HG03575 (cell line): ENCODE results near the gene ZBTB42.

Source experiments
- ATAC-seq: cut with Tn5 transposase; IDR thresholded peaks from one replicate; pipeline ENCODE4 v1.9.1; 2021; ENCODE audit not compliant: unreplicated experiment, insufficient number of reproducible peaks, low FRiP score; ENCODE audit errors: extremely low read depth

Gene ZBTB42

DNA sequence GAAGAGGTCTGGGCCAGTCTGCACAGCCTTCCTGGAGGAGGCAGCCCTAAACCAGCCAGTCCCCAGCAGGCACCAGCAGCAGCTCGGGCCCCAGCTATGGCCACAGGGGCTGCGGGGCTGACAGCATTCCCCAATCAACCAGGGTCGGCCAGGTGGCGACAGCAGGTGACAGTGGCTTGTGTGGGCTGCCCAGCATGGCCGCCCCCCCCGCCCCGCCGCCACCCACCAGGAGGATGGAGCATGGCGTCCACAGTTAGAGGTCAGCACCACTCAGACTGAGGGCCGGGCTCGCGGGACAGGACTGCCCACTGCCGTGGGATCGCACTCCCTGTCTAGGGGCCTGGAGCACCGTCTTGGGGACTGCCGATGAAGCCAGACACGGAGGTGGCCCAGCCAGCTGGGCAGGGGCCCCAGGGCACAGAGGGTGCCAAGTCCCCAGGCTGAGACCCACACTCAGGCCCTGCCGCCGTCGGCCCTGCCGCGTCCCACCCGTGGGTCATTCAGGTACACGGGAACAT lies 20.3 kb upstream of the ZBTB42 start:
- ATAC-seq: no peak

DNA sequence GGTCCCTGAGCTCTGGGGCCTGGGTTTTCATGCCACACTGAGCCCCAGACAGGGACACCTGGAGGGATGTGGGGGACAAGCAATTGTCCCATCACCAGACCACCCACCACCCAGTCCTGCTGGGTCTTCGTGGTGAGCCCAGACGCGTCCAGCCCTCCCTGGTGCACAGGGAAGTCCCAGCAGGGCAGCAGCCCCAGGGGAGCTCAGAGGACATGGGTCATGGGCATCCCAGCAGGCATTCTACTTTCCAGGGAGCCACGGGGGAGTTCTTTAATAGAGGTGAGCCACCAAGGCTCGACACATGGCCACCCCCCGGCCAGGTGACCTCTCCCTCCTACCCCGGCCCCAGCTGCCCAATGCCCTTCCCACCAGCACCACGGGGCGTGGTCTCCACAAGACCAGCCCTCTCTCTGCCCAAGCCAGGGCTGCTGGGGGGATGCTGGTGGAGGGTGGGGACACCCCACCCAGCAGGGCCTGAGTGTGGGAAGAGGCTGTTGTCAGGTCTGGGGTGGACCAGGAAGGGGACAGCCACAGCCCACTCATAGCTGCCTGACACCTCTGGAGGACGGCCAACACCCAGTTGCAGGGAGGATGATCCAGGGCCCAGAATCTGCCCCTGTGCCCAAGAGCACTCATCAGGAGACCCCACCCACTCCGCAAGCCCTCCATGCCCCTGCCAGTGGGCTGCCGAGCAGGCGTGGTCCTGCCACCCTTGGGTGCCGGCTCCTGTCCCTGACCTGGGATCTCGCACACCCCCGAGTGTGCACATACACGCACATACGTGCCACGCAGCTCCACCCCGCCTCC lies 19.4 kb upstream of the ZBTB42 start:
- no peak for ATAC-seq

- ATAC-seq: no peak
These were observed 18.7 kb upstream of the ZBTB42 start for GRCh38 chr14:104782086-104782807.

DNA sequence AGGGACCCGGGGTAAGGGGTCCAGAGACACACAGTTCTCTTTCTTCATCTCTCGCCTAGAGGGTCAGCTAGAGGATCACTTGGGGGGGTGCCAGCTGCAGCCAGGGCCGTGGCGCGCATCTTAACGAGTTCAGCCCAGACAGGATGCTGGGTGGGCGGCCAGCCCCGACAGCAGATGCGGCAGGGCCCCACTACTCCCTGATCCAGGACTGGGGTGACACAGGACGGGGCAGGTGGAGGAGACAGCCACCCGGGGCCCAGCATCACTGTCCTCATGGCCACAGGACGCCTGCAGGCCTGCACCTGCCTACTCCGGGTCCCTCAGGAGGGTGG lies 18.1 kb upstream of the ZBTB42 start:
- ATAC-seq: no peak

- ATAC-seq: no peak
These were observed 17.2 kb upstream of the ZBTB42 start for GRCh38 chr14:104783484-104784217.

GRCh38 chr14:104784218-104784568 lies 16.7 kb upstream of the ZBTB42 start:
- ATAC-seq: no peak

DNA sequence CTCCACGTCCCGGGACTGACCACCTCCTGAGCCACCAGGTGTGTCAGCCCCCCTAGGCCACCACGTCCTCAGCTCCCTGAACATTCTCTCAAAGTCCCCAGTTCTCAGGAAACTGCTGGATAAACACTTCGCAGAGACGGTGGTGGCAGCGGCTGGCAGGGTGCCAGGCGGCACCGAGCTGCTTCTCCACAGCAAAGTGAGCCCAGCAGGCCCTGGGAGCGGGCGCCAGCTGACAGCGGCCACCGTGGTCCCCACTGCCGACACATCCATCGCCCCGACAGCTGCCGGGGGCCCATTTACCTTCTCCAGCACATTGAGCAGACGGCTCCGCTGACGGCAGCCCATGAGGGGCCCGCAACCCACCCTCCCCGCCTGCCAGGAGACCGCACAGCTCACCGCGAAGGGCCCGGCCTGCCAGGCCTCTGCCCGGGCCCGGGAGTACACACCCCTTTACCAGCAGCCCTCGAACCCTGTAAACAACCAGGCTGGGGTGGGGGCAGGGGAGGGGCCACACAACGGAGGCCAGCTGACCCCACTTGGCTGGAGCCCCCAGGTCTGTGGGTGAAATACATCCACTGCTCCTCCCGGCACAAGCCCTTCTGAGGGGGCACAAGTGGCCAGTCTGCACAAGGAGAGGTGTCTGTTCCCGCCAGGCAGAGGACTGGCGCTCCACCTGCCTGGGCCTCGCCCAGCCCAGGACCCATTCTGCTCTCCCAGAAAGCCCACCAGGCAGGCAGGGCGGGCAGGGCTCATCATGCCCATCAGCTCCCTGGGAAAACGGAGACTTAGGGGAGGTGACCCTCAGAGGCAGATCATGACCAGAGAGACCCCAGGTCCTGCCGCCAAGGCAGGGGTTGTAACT lies 15.8 kb upstream of the ZBTB42 start:
- ATAC-seq: no peak

GRCh38 chr14:104785708-104786080 lies 15.2 kb upstream of the ZBTB42 start:
- ATAC-seq: no peak

GRCh38 chr14:104786091-104786586 lies 14.8 kb upstream of the ZBTB42 start:
- ATAC-seq: no peak

- no peak for ATAC-seq
These were observed 13.9 kb upstream of the ZBTB42 start for GRCh38 chr14:104786726-104787675.

GRCh38 chr14:104787736-104788135 lies 13.2 kb upstream of the ZBTB42 start:
- no peak for ATAC-seq

DNA sequence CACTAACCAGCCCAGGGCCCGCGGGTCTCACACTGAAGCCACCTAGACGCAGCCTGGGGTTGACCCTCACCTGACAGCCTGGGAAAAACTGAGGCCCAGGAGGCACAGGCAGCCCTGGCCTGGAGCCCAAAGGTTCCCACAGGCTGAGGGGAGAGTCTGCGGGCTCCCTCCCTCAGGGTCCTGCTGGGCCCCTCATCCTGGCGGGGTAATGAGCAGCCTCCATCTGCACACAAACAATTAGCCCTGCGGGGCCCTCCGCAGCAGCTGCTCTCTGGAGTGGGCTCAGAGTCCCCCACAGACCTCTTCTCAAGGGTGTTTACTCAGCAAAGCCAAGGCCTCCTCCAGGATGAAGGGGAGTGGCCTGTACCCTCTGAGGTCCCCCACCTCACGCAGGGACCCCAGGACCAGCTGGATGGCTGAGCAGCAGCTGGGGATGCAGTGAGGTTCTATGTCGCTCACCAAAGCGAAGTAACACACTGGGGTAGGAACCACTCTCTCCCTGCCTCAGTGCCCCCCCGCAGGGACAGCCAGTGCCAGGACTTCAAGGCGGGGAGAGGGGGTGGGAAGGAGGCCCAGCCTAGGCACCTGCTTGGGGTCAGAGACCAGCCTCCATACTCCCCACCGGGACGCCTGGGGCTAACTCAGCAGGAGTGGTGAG lies 12.6 kb upstream of the ZBTB42 start:
- no peak for ATAC-seq

- no peak for ATAC-seq
These were observed 11.8 kb upstream of the ZBTB42 start for GRCh38 chr14:104788873-104789663.

DNA sequence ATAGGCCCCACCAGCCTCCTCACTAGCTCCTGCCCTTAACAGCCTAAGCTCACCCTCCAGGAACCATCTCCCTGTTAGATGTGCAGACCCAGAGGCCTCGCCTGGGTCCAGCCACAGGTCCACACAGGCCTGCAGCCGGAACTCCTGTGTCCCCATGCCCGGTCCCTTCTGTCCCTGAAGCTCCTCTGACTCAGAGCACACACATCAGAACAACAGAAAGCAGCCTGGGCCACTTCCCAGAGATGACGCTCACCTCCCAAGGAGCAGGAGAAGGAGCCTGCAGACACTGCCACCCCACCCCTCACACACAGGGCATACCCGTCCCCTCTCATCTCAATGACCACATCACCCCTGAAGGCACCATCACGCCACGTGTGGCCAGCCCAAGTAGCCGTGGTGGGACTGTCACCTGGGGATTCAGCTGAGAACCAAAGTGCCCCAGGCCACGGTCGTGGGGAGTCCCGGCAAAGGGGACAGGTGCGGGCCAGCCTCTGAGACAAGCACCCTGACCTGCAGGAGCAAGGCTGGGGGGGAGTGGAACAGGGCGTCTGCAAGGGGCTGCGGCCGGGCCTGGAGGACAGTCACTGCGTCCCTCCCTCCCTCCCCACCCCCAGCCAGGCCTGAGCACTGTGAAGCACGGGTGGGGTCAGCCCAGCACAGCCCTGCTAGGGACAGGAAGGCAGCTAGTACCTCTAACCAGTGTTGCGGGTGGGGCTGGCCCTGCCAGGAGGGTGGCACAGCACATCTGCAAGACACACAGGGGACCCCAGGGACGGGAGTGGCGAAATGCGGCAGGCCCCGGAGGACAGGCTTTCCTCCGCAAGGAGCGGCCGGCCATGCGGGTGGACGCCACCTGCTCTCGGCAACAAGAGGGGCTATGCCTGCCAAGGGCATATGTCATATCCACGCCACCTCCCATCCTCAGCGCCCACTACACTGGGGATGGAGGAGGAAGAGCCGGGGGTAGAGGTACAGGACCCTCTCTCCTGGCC lies 10.9 kb upstream of the ZBTB42 start:
- no peak for ATAC-seq

- no peak for ATAC-seq
These were observed 9.5 kb upstream of the ZBTB42 start for GRCh38 chr14:104791425-104791824.
